Calu3 (cell line): ENCODE results near the gene PNMA8A. TPM values are rescaled to one million over a fixed set of nuclear protein-coding genes. Genes with fewer than 3 reads are reported as not detected.

ENCODE experiments used
- BruUV-seq: library from RNA; stranded (reverse); fragments of 400-500 nt; replicated peaks from 2 replicates; lab custom pipeline; 2021; lab: Mats Ljungman, UMichigan
- CTCF ChIA-PET: fragments of 300-600 bp; sonication (Branson Sonifier 250); formaldehyde crosslinking; loops from one replicate; lab custom pipeline; 2022; ENCODE audit warnings: antibody characterized with exemption; lab: Charles Lee
- DNase-seq: peaks from one replicate; pipeline ENCODE4 v3.0.0; 2022
- H3K27ac Mint-ChIP-seq: one replicate; pipeline ENCODE4 v1.8.0; 2022; ENCODE audit warnings: mixed read lengths; ENCODE audit not compliant: unreplicated experiment
- H3K27me3 Mint-ChIP-seq: one replicate; pipeline ENCODE4 v1.8.0; 2022; ENCODE audit warnings: mixed read lengths; ENCODE audit not compliant: unreplicated experiment
- H3K36me3 Mint-ChIP-seq: one replicate; pipeline ENCODE4 v1.8.0; 2022; ENCODE audit warnings: mild to moderate bottlenecking, moderate library complexity, mixed read lengths; ENCODE audit not compliant: insufficient read depth, unreplicated experiment
- H3K4me1 Mint-ChIP-seq: one replicate; pipeline ENCODE4 v1.8.0; 2022; ENCODE audit warnings: mild to moderate bottlenecking, low read depth, mixed read lengths; ENCODE audit not compliant: unreplicated experiment
- H3K4me3 Mint-ChIP-seq: one replicate; pipeline ENCODE4 v1.8.0; 2022; ENCODE audit warnings: mild to moderate bottlenecking, low read depth, moderate library complexity, mixed read lengths; ENCODE audit not compliant: unreplicated experiment
- H3K9me3 Mint-ChIP-seq: one replicate; pipeline ENCODE4 v1.8.0; 2022; ENCODE audit warnings: low read depth, mixed read lengths; ENCODE audit not compliant: unreplicated experiment
- CTCF ChIP-seq: fragments of 200-600 bp; IDR thresholded peaks from one replicate; pipeline ENCODE4 v1.8.0; 2022; ENCODE audit warnings: antibody characterized with exemption; ENCODE audit not compliant: unreplicated experiment
- intact Hi-C: fragments of 100-400 bp; cut with micrococcal nuclease; formaldehyde crosslinking; loops from one replicate; pipeline ENCODE4 v1.10.0; 2022; ENCODE audit not compliant: unreplicated experiment
- total RNA-seq: library from RNA; stranded (reverse); gene quantifications from 2 replicates; pipeline ENCODE4 v1.2.3, GENCODE V29; 2022

Gene PNMA8A
- total RNA-seq, 1 experiment from 2014 or later = 0.61 TPM

- intact Hi-C loops = no loop called here
- no peak for DNase-seq
- BruUV-seq = no TSS peak
- Mint-ChIP-seq H3K27ac (no peak overlapping the region), H3K36me3 (peaks cover 6% of the 10 kb centered on the region), H3K4me3 (no peak overlapping the region), H3K9me3 (no peaks in the 10 kb centered on the region), H3K27me3 (peaks cover 75% of the 10 kb centered on the region), H3K4me1 (peaks cover 23% of the 10 kb centered on the region)
- CTCF ChIA-PET = no interaction called here
- TF ChIP-seq CTCF = no peak
Observed at GRCh38 chr19:46429999-46430398, 41.4 kb downstream of the PNMA8A start.

- H3K9me3 Mint-ChIP-seq = no peaks in the 10 kb centered on the region
- peaks cover 6% of the 10 kb centered on the region for H3K36me3 Mint-ChIP-seq
- peaks cover 77% of the 10 kb centered on the region for H3K27me3 Mint-ChIP-seq
- CTCF ChIA-PET = no interaction called here
- peaks cover 23% of the 10 kb centered on the region for H3K4me1 Mint-ChIP-seq
- TF ChIP-seq CTCF = no peak
- intact Hi-C loops = no loop called here
- no peak within 1 kb of the TSS for H3K27ac Mint-ChIP-seq
- no TSS peak for BruUV-seq
- peak within 1 kb of the TSS; percentile 6 for H3K4me3 Mint-ChIP-seq
- DNase-seq = peak; percentile 62
Observed at GRCh38 chr19:46428239-46429135, 42.9 kb downstream of the PNMA8A start, which contains the start of gene PNMA8C. TSS of gene PNMA8C (minus strand) at chr19:46428936. CDS start at chr19:46428359, 577 bp downstream.

GRCh38 chr19:46427518-46428045, 43.8 kb downstream of the PNMA8A start:
- intact Hi-C loops = no loop called here
- H3K36me3 Mint-ChIP-seq = peaks cover 6% of the 10 kb centered on the region
- CTCF ChIA-PET = no interaction called here
- no peaks in the 10 kb centered on the region for H3K9me3 Mint-ChIP-seq
- H3K4me3 Mint-ChIP-seq = no peak overlapping the region
- TF ChIP-seq CTCF = no peak
- H3K27ac Mint-ChIP-seq = no peak overlapping the region
- no TSS peak for BruUV-seq
- peaks cover 86% of the 10 kb centered on the region for H3K27me3 Mint-ChIP-seq
- no peak for DNase-seq
- peaks cover 23% of the 10 kb centered on the region for H3K4me1 Mint-ChIP-seq

GRCh38 chr19:46426506-46427162, 44.7 kb downstream of the PNMA8A start:
- Mint-ChIP-seq H3K4me3 (peak overlapping the region; percentile 56), H3K27me3 (peaks cover 94% of the 10 kb centered on the region), H3K4me1 (peaks cover 23% of the 10 kb centered on the region), H3K27ac (no peak overlapping the region), H3K36me3 (peaks cover 6% of the 10 kb centered on the region), H3K9me3 (no peaks in the 10 kb centered on the region)
- TF ChIP-seq CTCF = no peak
- peak; percentile 49 for DNase-seq
- CTCF ChIA-PET = interaction anchor here (0.5 kb wide), 1 partner anchor 128 kb away, joined by 3 read pairs; no protein-coding TSS in a partner anchor
- no TSS peak for BruUV-seq
- intact Hi-C loops = no loop called here
